ENCODE results near the gene FZD8. TPM values are rescaled to one million over a fixed set of nuclear protein-coding genes. Genes with fewer than 3 reads are reported as not detected.

Gene FZD8
- polyA plus RNA-seq, 1 of the 3 experiments (the other 2 are of a cell fraction) = 1.4 TPM

GRCh38 chr10:35639728-35640401 is 2.2 kb downstream of the FZD8 start:
- H3K79me2 ChIP-seq (ENCODE audit: insufficient read depth) = peaks cover 24% of the 10 kb centered on the region
- no peak overlapping the region for H2AFZ ChIP-seq (ENCODE audit: low read depth)
- TF ChIP-seq CTCF (IDR thresholded peaks at IDR 0.05) (peak; percentile 20; the same call in 1 of the 2 replicates), MAX (IDR thresholded peaks at IDR 0.05; ENCODE audit: low read depth) (peak; percentile 47; the same call in 1 of the 2 replicates), SIN3A (IDR thresholded peaks at IDR 0.05; ENCODE audit: borderline replicate concordance, low read depth, low read length) (no peak), SMC3 (IDR thresholded peaks at IDR 0.05; ENCODE audit: low read depth, low read length) (no peak), RXRA (IDR thresholded peaks at IDR 0.05; ENCODE audit: borderline replicate concordance, low read depth) (no peak)
- peaks cover 30% of the 10 kb centered on the region for H3F3A ChIP-seq (replicated peaks; ENCODE audit: insufficient read depth)
- no peaks in the 10 kb centered on the region; the same call in 1 of the 2 replicates for H3K27me3 ChIP-seq (ENCODE audit: insufficient read depth)
- H3K4me2 ChIP-seq = peak overlapping the region; percentile 76; the same call in 1 of the 2 replicates
- H3K4me3 ChIP-seq (ENCODE audit: low read depth in 2 of 2, low read length in 1 of 2) = peak overlapping the region; percentile 39 to 68; a peak in 3 of 4 replicates
- ChIA-PET POLR2A (no interaction called here), CTCF (interaction anchor here (0.6 to 4.0 kb wide), 16 partner anchors 13 to 1855 kb away, joined by 3 to 24 read pairs (median 4); no protein-coding TSS in a partner anchor)
- DNase-seq = peak; percentile 53
- no peaks in the 10 kb centered on the region for H3K9me2 ChIP-seq
- H4K20me1 ChIP-seq (ENCODE audit: insufficient read depth) = peaks cover 30% of the 10 kb centered on the region
- H3K9me3 ChIP-seq = no peaks in the 10 kb centered on the region
- 26% methylated on average over 27 of the region's 83 CpGs for WGBS (ENCODE audit: low lambda C conversion rate)
- H3K27ac ChIP-seq (ENCODE audit: low read depth in 2 of 2, low read length in 1 of 2) = no peak overlapping the region
- peaks cover 0 to 11% of the 10 kb centered on the region in 2 experiments for H3K36me3 ChIP-seq (replicated peaks in 1 of 2; ENCODE audit: control insufficient read depth in 1 of 2, insufficient read depth in 2 of 2, low read length in 1 of 2)
- H3K4me1 ChIP-seq (ENCODE audit: control insufficient read depth in 1 of 2, insufficient read depth in 2 of 2, low read depth in 1 of 2, low read length in 1 of 2) = peaks cover 7 to 25% of the 10 kb centered on the region in 2 experiments; a peak in 2 of 4 replicates
- H3K9ac ChIP-seq = no peak overlapping the region

- peaks cover 30% of the 10 kb centered on the region for H4K20me1 ChIP-seq (ENCODE audit: insufficient read depth)
- H3K79me2 ChIP-seq (ENCODE audit: insufficient read depth) = peaks cover 24% of the 10 kb centered on the region
- H2AFZ ChIP-seq (ENCODE audit: low read depth) = no peak overlapping the region
- DNase-seq = peak; percentile 28
- no peaks in the 10 kb centered on the region for H3K9me3 ChIP-seq
- ChIA-PET POLR2A (no interaction called here), CTCF (interaction anchor here (0.6 to 4.0 kb wide), 8 partner anchors 12 to 1856 kb away, joined by 3 to 24 read pairs (median 4); no protein-coding TSS in a partner anchor)
- H3K4me2 ChIP-seq = peak overlapping the region; percentile 76; the same call in 1 of the 2 replicates
- H3K27ac ChIP-seq (ENCODE audit: low read depth in 2 of 2, low read length in 1 of 2) = no peak overlapping the region
- H3F3A ChIP-seq (replicated peaks; ENCODE audit: insufficient read depth) = peaks cover 28% of the 10 kb centered on the region
- peaks cover 0 to 11% of the 10 kb centered on the region in 2 experiments for H3K36me3 ChIP-seq (replicated peaks in 1 of 2; ENCODE audit: control insufficient read depth in 1 of 2, insufficient read depth in 2 of 2, low read length in 1 of 2)
- no peaks in the 10 kb centered on the region for H3K9me2 ChIP-seq
- peak overlapping the region; percentile 54 to 68; a peak in 3 of 4 replicates for H3K4me3 ChIP-seq (ENCODE audit: low read depth in 2 of 2, low read length in 1 of 2)
- WGBS (ENCODE audit: low lambda C conversion rate) = 51% methylated on average over 15 of the region's 57 CpGs
- TF ChIP-seq TAF1 (IDR thresholded peaks at IDR 0.05; ENCODE audit: borderline replicate concordance, low read depth, low read length) = no peak
- no peak for TF ChIP-seq IRF3 (IDR thresholded peaks at IDR 0.05; ENCODE audit: low read depth, low read length)
- TF ChIP-seq GABPA (IDR thresholded peaks at IDR 0.05; ENCODE audit: low read depth) = no peak
- H3K27me3 ChIP-seq (ENCODE audit: insufficient read depth) = no peaks in the 10 kb centered on the region; the same call in 1 of the 2 replicates
- H3K9ac ChIP-seq = no peak overlapping the region
- peaks cover 7 to 25% of the 10 kb centered on the region in 2 experiments; a peak in 2 of 4 replicates for H3K4me1 ChIP-seq (ENCODE audit: control insufficient read depth in 1 of 2, insufficient read depth in 2 of 2, low read depth in 1 of 2, low read length in 1 of 2)
Measured at GRCh38 chr10:35639021-35639727, 2.9 kb downstream of the FZD8 start.

Measured in SK-N-SH (cell line).